Measurements from ENCODE around the gene PTPRN2. TPM values are rescaled to one million over a fixed set of nuclear protein-coding genes. Genes with fewer than 3 reads are reported as not detected.

The PTPRN2 gene
- total and polyA plus RNA-seq, 9 of the 15 experiments (the other 6 are each of a cell fraction or from before 2014, with no cell fraction given): not detected

DNA sequence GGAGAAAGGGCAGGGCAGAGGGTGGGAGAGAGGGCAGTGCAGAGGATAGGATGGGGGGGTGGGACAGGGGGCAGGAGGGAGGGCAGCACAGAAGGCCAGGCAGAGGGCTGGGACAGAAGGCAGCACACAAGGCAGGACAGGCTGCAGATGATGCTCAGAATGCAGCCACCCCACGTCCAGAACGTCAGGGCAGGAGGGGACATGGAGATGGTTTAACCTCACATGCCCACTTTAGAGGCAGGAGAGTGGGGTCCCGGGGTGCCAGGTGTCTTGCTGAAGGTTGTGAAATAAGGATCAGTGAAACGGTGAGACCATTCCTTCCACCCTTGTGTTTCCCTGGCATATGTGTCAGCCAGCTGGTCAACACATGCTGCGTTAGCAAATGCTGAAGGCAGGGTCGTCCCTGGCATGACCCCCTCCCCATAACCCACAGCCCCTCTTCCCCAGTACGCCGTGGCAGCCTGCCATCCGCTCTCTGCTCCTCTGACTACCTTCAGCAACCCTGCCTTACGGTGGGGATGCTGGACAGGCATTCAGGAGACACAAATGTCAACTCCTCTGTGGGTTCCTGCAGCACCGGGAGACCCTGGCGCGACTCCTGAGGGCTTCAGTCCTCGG, 658.7 kb downstream of the PTPRN2 start:
- in situ Hi-C loops (cut with MboI): no loop called here

DNA sequence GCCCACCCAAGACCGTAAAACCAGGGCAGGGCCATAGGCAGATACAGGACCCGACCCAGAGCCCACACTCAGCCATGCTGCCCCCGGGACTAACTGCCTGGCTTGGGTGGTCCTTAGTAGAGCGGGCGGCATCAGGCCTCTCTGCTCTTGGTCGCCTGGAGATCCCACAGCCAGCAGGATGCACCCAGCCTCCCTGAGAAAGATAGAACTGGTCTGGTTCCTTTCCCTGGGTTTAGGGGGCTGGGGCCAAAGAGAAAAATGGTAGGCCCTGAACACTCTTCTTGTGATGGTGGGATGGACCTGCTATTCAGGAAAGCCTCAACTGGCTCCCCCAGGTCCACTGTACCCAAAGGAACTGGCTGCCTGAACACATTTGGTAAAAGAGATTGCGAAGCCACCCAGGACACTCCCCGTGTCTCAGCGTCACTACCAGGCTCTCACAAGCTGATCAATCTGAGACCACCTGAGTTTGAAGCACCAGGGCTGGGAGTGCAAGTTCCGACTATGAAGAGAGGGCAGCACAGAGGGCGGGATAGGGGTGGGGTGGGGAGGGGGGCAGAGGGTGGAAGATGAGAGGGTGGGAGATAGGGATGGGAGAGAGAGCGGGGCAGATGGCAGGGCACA, 659.3 kb downstream of the PTPRN2 start:
- H2AFZ ChIP-seq (ENCODE audit: low read depth, low read length): no peak overlapping the region
- H3K9me3 ChIP-seq (replicated peaks; ENCODE audit: control insufficient read depth, insufficient read depth, low read depth, low read length): no peaks in the 10 kb centered on the region
- H3K27me3 ChIP-seq (ENCODE audit: control insufficient read depth in 2 of 2, insufficient read depth in 2 of 2, low read length in 2 of 2): peaks cover 0 to 20% of the 10 kb centered on the region in 2 experiments; a peak in 2 of 5 replicates
- H3K36me3 ChIP-seq (ENCODE audit: control insufficient read depth, insufficient read depth, low read length): no peaks in the 10 kb centered on the region
- ChIA-PET POLR2A (no interaction called here), CTCF (ENCODE audit: low intra/inter-chr PET ratio) (no interaction called here)
- no peaks in the 10 kb centered on the region for H3K79me2 ChIP-seq (ENCODE audit: control insufficient read depth, insufficient read depth, low read length)
- intact Hi-C loops (cut with micrococcal nuclease) (no loop called here), in situ Hi-C loops (cut with MboI) (no loop called here)
- H3K27ac ChIP-seq (ENCODE audit: extremely low read depth, low read depth, low read length): no peak overlapping the region
- 2% methylated on average over 11 of the region's 12 CpGs for WGBS (ENCODE audit: insufficient coverage, low coverage, missing lambda C conversion rate)
- H3K9me1 ChIP-seq (ENCODE audit: control insufficient read depth, insufficient read depth, low read length): no peaks in the 10 kb centered on the region
- no TSS peak for BruUV-seq (replicated peaks)
- H4K20me1 ChIP-seq (replicated peaks; ENCODE audit: control insufficient read depth, insufficient read depth, low read length): no peaks in the 10 kb centered on the region
- no peaks in the 10 kb centered on the region for H3K4me1 ChIP-seq (replicated peaks in 1 of 2; ENCODE audit: control insufficient read depth in 2 of 2, insufficient read depth in 2 of 2, low read length in 2 of 2)
- no peak overlapping the region for H3K9ac ChIP-seq (ENCODE audit: insufficient read depth in 1 of 2, low read depth in 2 of 2, low read length in 2 of 2)
- H3K4me3 ChIP-seq: no peak overlapping the region
- FAIRE-seq (no peak), ATAC-seq (no peak), DNase-seq (ENCODE audit: extremely low read depth in 1 of 4, low spot score in 3 of 4) (no peak)
- TF ChIP-seq ZNF140 (CRISPR knock-in tag; IDR thresholded peaks at IDR 0.05): no peak
- TF ChIP-seq ZNF41 (CRISPR knock-in tag; conservative IDR thresholded peaks at IDR 0.05): no peak
- no peak for TF ChIP-seq ZNF431 (CRISPR knock-in tag; IDR thresholded peaks at IDR 0.05)
- TF ChIP-seq PCBP2 (IDR thresholded peaks at IDR 0.05; ENCODE audit: low read depth, low read length, poor library complexity, severe bottlenecking): no peak
- TF ChIP-seq HDAC2 (IDR thresholded peaks at IDR 0.05): no peak
- no peak for TF ChIP-seq PHF20 (IDR thresholded peaks at IDR 0.05; ENCODE audit: partially characterized antibody)
- no peak for TF ChIP-seq ZNF232 (CRISPR knock-in tag; IDR thresholded peaks at IDR 0.05)
- TF ChIP-seq ZNF354B (CRISPR knock-in tag; IDR thresholded peaks at IDR 0.05): no peak
- H3K4me2 ChIP-seq (ENCODE audit: insufficient read depth, low read length): no peak overlapping the region

More for the DNA sequence above, 658.7 kb downstream of the PTPRN2 start:
- ATAC-seq (no peak), FAIRE-seq (no peak), DNase-seq (ENCODE audit: extremely low read depth in 1 of 4, low spot score in 3 of 4) (no peak)
- Histone ChIP-seq H3K4me3 (no peak overlapping the region), H3K9ac (ENCODE audit: insufficient read depth in 1 of 2, low read depth in 2 of 2, low read length in 2 of 2) (no peak overlapping the region), H3K4me2 (ENCODE audit: insufficient read depth, low read length) (no peak overlapping the region), H3K27ac (ENCODE audit: extremely low read depth, low read depth, low read length) (no peak overlapping the region), H3K79me2 (ENCODE audit: control insufficient read depth, insufficient read depth, low read length) (no peaks in the 10 kb centered on the region), H3K9me3 (replicated peaks; ENCODE audit: control insufficient read depth, insufficient read depth, low read depth, low read length) (0 out of 2 replicates have a peak, but pooled peaks cover 2% of the 10 kb centered on the region), H3K4me1 (replicated peaks in 1 of 2; ENCODE audit: control insufficient read depth in 2 of 2, insufficient read depth in 2 of 2, low read length in 2 of 2) (no peaks in the 10 kb centered on the region), H3K9me1 (ENCODE audit: control insufficient read depth, insufficient read depth, low read length) (no peaks in the 10 kb centered on the region), H2AFZ (ENCODE audit: low read depth, low read length) (no peak overlapping the region), H3K36me3 (ENCODE audit: control insufficient read depth, insufficient read depth, low read length) (no peaks in the 10 kb centered on the region), H3K27me3 (ENCODE audit: control insufficient read depth in 2 of 2, insufficient read depth in 2 of 2, low read length in 2 of 2) (peaks cover 0 to 14% of the 10 kb centered on the region in 2 experiments; a peak in 2 of 5 replicates), H4K20me1 (replicated peaks; ENCODE audit: control insufficient read depth, insufficient read depth, low read length) (no peaks in the 10 kb centered on the region)
- BruUV-seq (replicated peaks): no TSS peak
- intact Hi-C loops (cut with micrococcal nuclease): no loop called here
- TF ChIP-seq SMAD4 (CRISPR knock-in tag; conservative IDR thresholded peaks at IDR 0.05): no peak
- CTCF ChIA-PET (ENCODE audit: low intra/inter-chr PET ratio): no interaction called here
- POLR2A ChIA-PET: no interaction called here
- under 1% methylated on average over 14 of the region's 14 CpGs for WGBS (ENCODE audit: insufficient coverage, low coverage, missing lambda C conversion rate)
